ENCODE measurements around the gene MGMT.

MGMT gene

GRCh38 chr10:129455625-129456024 lies 11.4 kb upstream of the MGMT start:
- DNase-seq (ENCODE audit: low read depth, low spot score) = no peak

GRCh38 chr10:129459762-129460539 lies 7.1 kb upstream of the MGMT start:
- DNase-seq (ENCODE audit: low read depth, low spot score) = no peak

GRCh38 chr10:129462257-129462795 lies 4.7 kb upstream of the MGMT start:
- DNase-seq (ENCODE audit: low read depth, low spot score) = no peak

- DNase-seq (ENCODE audit: low read depth, low spot score) = no peak
Observed at GRCh38 chr10:129464251-129464650, 2.8 kb upstream of the MGMT start.

GRCh38 chr10:129465796-129466702 lies 992 bp upstream of the MGMT start:
- no peak for DNase-seq (ENCODE audit: low read depth, low spot score)

- DNase-seq (ENCODE audit: low read depth, low spot score) = no peak
Observed at GRCh38 chr10:129467359-129468064, 471 bp downstream of the MGMT start.

GRCh38 chr10:129468187-129468586 lies 1.1 kb downstream of the MGMT start:
- DNase-seq (ENCODE audit: low read depth, low spot score) = no peak

GRCh38 chr10:129470103-129470851 lies 3.2 kb downstream of the MGMT start:
- no peak for DNase-seq (ENCODE audit: low read depth, low spot score)

GRCh38 chr10:129471447-129472175 lies 4.6 kb downstream of the MGMT start:
- DNase-seq (ENCODE audit: low read depth, low spot score) = no peak

GRCh38 chr10:129472696-129473555 lies 5.9 kb downstream of the MGMT start:
- no peak for DNase-seq (ENCODE audit: low read depth, low spot score)

GRCh38 chr10:129474642-129475041 lies 7.6 kb downstream of the MGMT start:
- DNase-seq (ENCODE audit: low read depth, low spot score) = no peak

- DNase-seq (ENCODE audit: low read depth, low spot score) = no peak
Observed at GRCh38 chr10:129476431-129476830, 9.4 kb downstream of the MGMT start.

- no peak for DNase-seq (ENCODE audit: low read depth, low spot score)
Observed at GRCh38 chr10:129477051-129477450, 10.0 kb downstream of the MGMT start.

GRCh38 chr10:129481641-129482040 lies 14.6 kb downstream of the MGMT start:
- no peak for DNase-seq (ENCODE audit: low read depth, low spot score)

- no peak for DNase-seq (ENCODE audit: low read depth, low spot score)
Observed at GRCh38 chr10:129483430-129484010, 16.5 kb downstream of the MGMT start.

GRCh38 chr10:129486805-129487204 lies 19.8 kb downstream of the MGMT start:
- no peak for DNase-seq (ENCODE audit: low read depth, low spot score)

- DNase-seq (ENCODE audit: low read depth, low spot score) = no peak
Observed at GRCh38 chr10:129491123-129491734, 24.2 kb downstream of the MGMT start.

- no peak for DNase-seq (ENCODE audit: low read depth, low spot score)
Observed at GRCh38 chr10:129494176-129494575, 27.1 kb downstream of the MGMT start.

GRCh38 chr10:129494740-129495139 lies 27.7 kb downstream of the MGMT start:
- no peak for DNase-seq (ENCODE audit: low read depth, low spot score)
